Cardiac muscle cell (in vitro differentiated cells and primary cell): ENCODE results near the gene WDR88. TPM values are rescaled to one million over a fixed set of nuclear protein-coding genes. Genes with fewer than 3 reads are reported as not detected.
A peak's percentile ranks its signal among the peaks of the same experiment; 100 is the strongest.
"Not testable (repeated sequence)": the region's sequence is repeated elsewhere in the genome, so short reads cannot be mapped to it uniquely, and the experiment has no call there.

Experiments
- DNase-seq, 2 donors: peaks; one replicate each; pipeline versions ENCODE4 v3.0.0 to v3.0.0-alpha.2; 2010 to 2017; ENCODE audit warnings: low read depth in 1 of 2, low spot score in 1 of 2
- H3K27ac ChIP-seq: fragments of 200-600 bp; sonication (generic); 2 replicates; pipeline ENCODE4 v1.5.1; 2016
- H3K27me3 ChIP-seq: fragments of 200-600 bp; sonication (generic); 2 replicates; pipeline ENCODE4 v1.6.0; 2016; ENCODE audit warnings: control low read depth
- H3K36me3 ChIP-seq: fragments of 200-600 bp; sonication (generic); 2 replicates; pipeline ENCODE4 v1.5.1; 2016; ENCODE audit warnings: control low read depth
- H3K4me1 ChIP-seq: fragments of 200-600 bp; sonication (generic); 2 replicates; pipeline ENCODE4 v1.8.1; 2017; ENCODE audit warnings: low read depth, mild to moderate bottlenecking, mixed run types
- H3K4me3 ChIP-seq: fragments of 200-600 bp; sonication (generic); 2 replicates; pipeline ENCODE4 v1.5.1; 2016; ENCODE audit warnings: mild to moderate bottlenecking
- H3K9me3 ChIP-seq: fragments of 200-600 bp; sonication (generic); 2 replicates; pipeline ENCODE4 v1.5.1; 2017; ENCODE audit warnings: low read depth, mild to moderate bottlenecking, control low read depth
- CTCF ChIP-seq: IDR thresholded peaks from 2 replicates; pipeline ENCODE4 v1.5.1; 2012; ENCODE audit warnings: low read depth, mild to moderate bottlenecking, low read length
- polyA plus RNA-seq: library from polyadenylated mRNA; unstranded; fragments of >200 nt; fragmentation: Nextera tagmentation; extraction: Ambion mirVana; gene quantifications from 2 replicates; pipeline ENCODE4 v1.2.1, GENCODE V29; 2016
- total RNA-seq: library from RNA; depleted of rRNA; stranded (reverse); fragments of >200 nt; gene quantifications from 2 replicates; pipeline ENCODE4 v1.2.3, GENCODE V29; 2016

WDR88 gene
- total and polyA plus RNA-seq, 2 experiments from 2014 or later = 0.78 TPM; not detected in 1

DNA sequence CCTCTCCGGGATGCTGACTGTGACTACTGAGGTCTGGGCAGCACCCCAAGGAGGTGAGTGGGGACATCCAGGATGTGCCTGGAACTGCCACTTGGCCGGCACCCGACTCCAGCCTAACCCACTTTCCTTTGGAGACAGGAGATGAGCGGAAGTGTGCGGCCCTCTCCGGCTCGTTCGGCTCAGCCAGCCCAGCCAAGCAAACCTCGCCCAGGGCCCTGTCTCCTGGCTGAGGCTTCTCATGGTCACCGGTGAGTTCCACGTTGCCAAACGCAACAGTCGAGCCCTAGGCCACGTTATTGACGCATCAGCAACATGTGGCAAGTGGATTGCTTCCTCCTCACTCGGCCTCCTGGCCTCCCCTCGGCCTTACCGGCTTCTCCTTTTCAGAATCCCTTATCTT, 88.2 kb downstream of the WDR88 start:
- Histone ChIP-seq H3K9me3 (no peaks in the 10 kb centered on the region), H3K4me1 (no peaks in the 10 kb centered on the region), H3K27me3 (peaks cover 41% of the 10 kb centered on the region), H3K27ac (no peak overlapping the region), H3K36me3 (no peaks in the 10 kb centered on the region), H3K4me3 (no peak overlapping the region)
- TF ChIP-seq CTCF = no peak
- DNase-seq = no peak

GRCh38 chr19:33220735-33221134, 88.8 kb downstream of the WDR88 start:
- Histone ChIP-seq H3K9me3 (no peaks in the 10 kb centered on the region), H3K4me1 (no peaks in the 10 kb centered on the region), H3K36me3 (no peaks in the 10 kb centered on the region), H3K4me3 (no peak overlapping the region), H3K27me3 (peaks cover 47% of the 10 kb centered on the region), H3K27ac (no peak overlapping the region)
- no peak for TF ChIP-seq CTCF
- DNase-seq = no peak

DNA sequence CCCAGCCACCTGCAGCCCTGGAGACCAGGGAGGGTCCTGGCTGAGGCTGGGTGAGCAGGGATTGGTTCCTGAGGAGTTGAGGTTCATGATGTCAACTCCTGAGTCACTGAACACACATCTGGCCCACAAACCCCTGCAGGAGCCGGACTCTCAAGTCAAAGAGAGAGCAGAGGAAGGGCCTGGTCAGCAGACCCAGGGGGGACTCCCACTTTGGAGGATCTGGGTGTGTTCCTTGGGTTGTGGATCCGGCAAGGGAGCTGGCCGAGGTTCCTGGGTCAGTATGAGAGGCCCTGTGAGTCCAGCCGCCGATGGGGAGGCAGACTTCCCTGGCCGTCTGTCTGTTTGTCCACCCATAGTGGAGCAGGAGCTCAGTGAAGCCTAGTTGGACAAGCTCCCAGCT, 89.7 kb downstream of the WDR88 start:
- TF ChIP-seq CTCF = no peak
- H3K36me3 ChIP-seq = no peaks in the 10 kb centered on the region
- H3K4me3 ChIP-seq = no peak overlapping the region
- H3K27ac ChIP-seq = no peak overlapping the region
- H3K9me3 ChIP-seq = no peaks in the 10 kb centered on the region
- peak in 1 of 2 donors; percentile 32 for DNase-seq
- H3K27me3 ChIP-seq = peaks cover 56% of the 10 kb centered on the region
- H3K4me1 ChIP-seq = no peaks in the 10 kb centered on the region

GRCh38 chr19:33222255-33222654, 90.3 kb downstream of the WDR88 start:
- peaks cover 62% of the 10 kb centered on the region for H3K27me3 ChIP-seq
- H3K4me1 ChIP-seq, H3K36me3 ChIP-seq: not testable (repeated sequence)

DNA sequence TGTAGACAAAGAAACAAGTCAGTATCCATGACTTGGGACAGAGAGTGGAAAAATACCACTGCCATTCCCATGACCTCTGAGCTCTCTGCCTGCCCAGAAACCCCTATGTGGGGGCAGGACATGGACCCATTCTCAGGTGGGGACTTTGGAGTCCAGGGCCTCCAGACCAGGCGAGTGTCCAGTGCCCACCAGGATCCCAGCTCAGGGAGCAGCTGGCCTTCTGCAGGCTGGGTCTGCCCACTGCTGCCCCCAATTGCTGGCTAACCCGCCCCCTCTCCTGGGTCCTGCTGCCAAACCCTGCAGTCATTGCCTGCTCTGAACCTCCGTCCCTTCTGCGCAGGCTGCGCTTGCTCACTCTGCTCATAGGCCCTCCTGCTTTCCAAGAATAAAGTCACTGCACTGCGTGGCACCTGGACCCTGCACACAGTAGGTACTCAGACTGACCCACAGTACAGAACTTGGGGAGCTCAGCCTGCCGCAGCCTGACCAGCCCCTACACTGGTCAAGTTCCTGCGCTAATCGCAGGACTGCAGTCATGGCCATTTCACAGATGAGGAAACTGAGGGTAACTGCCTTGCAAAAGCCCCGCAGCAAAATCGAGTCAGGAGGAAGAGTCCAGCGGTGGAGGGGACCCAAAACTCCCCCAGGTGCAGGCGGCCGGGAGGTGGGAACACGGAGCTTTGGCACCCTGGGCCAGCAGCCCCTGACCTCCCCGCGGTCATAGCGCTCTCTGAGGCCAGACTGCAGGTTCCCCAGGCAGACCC, 93.0 kb downstream of the WDR88 start:
- no peaks in the 10 kb centered on the region for H3K36me3 ChIP-seq
- no peaks in the 10 kb centered on the region for H3K9me3 ChIP-seq
- DNase-seq = no peak
- H3K4me3 ChIP-seq = peak overlapping the region; percentile 9
- no peaks in the 10 kb centered on the region for H3K4me1 ChIP-seq
- H3K27me3 ChIP-seq = peaks cover 79% of the 10 kb centered on the region
- H3K27ac ChIP-seq = no peak overlapping the region
- no peak for TF ChIP-seq CTCF

More at GRCh38 chr19:33222255-33222654, 90.3 kb downstream of the WDR88 start:
- H3K27ac ChIP-seq, H3K4me3 ChIP-seq, DNase-seq, H3K9me3 ChIP-seq: not testable (repeated sequence)

Other genes with a start within 250 kb of the WDR88 start
- 13.8 and 20.0 TPM in 2 replicates for gene CEP89, start 160.2 kb upstream of the WDR88 start, total RNA-seq
- 19.4 and 28.9 TPM in 2 replicates for gene CEP89, start 160.2 kb upstream of the WDR88 start, polyA plus RNA-seq
- gene FAAP24, start 159.9 kb upstream of the WDR88 start, total RNA-seq = 2.2 and 2.4 TPM in 2 replicates
- 3.1 and 3.3 TPM in 2 replicates for gene FAAP24, start 159.9 kb upstream of the WDR88 start, polyA plus RNA-seq
- 21.7 and 26.6 TPM in 2 replicates for gene RHPN2, start 67.2 kb upstream of the WDR88 start, total RNA-seq
- 11.7 and 12.5 TPM in 2 replicates for gene RHPN2, start 67.2 kb upstream of the WDR88 start, polyA plus RNA-seq
- gene GPATCH1, start 50.9 kb upstream of the WDR88 start, total RNA-seq = 4.1 and 5.7 TPM in 2 replicates
- 6.4 and 9.4 TPM in 2 replicates for gene GPATCH1, start 50.9 kb upstream of the WDR88 start, polyA plus RNA-seq
- 38.4 and 51.5 TPM in 2 replicates for gene LRP3, start 62.2 kb downstream of the WDR88 start, total RNA-seq
- 31.8 and 39.4 TPM in 2 replicates for gene LRP3, start 62.2 kb downstream of the WDR88 start, polyA plus RNA-seq
- gene SLC7A10, start 93.7 kb downstream of the WDR88 start, total RNA-seq = not detected in 2 replicates
- gene SLC7A10, start 93.7 kb downstream of the WDR88 start, polyA plus RNA-seq = 0.86 TPM in 1 of 2 replicates, not detected in the other
- gene CEBPA, start 170.4 kb downstream of the WDR88 start, total RNA-seq = 6.2 and 6.7 TPM in 2 replicates
- gene CEBPA, start 170.4 kb downstream of the WDR88 start, polyA plus RNA-seq = 2.4 and 3.2 TPM in 2 replicates
- 21.1 and 22.3 TPM in 2 replicates for gene CEBPG, start 241.6 kb downstream of the WDR88 start, total RNA-seq
- 17.4 and 22.9 TPM in 2 replicates for gene CEBPG, start 241.6 kb downstream of the WDR88 start, polyA plus RNA-seq